ENCODE data around the gene RAB22A.
A peak's percentile ranks its signal among the peaks of the same experiment; 100 is the strongest.

The RAB22A gene

DNA sequence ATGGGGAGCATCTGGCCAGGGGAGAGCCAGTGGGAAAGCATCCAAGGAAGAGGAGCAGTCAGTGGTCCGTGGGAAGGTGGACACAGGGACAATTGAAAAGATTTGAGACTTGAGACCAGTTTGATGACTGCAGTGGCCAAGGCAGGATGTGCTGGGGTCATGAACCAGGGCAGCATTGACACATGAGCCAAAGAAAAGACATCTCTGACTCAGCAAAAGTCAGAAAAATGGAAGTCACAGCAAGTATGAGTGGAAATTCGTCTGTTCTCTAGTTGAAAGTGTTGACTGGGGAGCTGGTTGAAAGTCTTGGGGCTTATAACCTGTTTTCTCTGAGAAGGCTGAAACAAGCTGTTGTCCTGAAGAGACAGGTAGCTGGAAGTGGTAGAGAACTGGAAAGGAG is 31.3 kb downstream of the RAB22A start:
- no peak overlapping the region for H3K4me3 ChIP-seq (ENCODE audit: low read depth, low read length)
- TF ChIP-seq, protein P1, sequence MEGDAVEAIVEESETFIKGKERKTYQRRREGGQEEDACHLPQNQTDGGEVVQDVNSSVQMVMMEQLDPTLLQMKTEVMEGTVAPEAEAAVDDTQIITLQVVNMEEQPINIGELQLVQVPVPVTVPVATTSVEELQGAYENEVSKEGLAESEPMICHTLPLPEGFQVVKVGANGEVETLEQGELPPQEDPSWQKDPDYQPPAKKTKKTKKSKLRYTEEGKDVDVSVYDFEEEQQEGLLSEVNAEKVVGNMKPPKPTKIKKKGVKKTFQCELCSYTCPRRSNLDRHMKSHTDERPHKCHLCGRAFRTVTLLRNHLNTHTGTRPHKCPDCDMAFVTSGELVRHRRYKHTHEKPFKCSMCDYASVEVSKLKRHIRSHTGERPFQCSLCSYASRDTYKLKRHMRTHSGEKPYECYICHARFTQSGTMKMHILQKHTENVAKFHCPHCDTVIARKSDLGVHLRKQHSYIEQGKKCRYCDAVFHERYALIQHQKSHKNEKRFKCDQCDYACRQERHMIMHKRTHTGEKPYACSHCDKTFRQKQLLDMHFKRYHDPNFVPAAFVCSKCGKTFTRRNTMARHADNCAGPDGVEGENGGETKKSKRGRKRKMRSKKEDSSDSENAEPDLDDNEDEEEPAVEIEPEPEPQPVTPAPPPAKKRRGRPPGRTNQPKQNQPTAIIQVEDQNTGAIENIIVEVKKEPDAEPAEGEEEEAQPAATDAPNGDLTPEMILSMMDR (IDR thresholded peaks at IDR 0.05; ENCODE audit: insufficient read depth, low read length, missing control alignments): no peak
- CTCF ChIA-PET: interaction anchor here (1.0 to 1.3 kb wide), 2 partner anchors 9 to 10 kb away, joined by 3 read pairs; no protein-coding TSS in a partner anchor
- POLR2A ChIA-PET: no interaction called here
- DNase-seq (ENCODE audit: low read depth, low spot score): no peak

DNA sequence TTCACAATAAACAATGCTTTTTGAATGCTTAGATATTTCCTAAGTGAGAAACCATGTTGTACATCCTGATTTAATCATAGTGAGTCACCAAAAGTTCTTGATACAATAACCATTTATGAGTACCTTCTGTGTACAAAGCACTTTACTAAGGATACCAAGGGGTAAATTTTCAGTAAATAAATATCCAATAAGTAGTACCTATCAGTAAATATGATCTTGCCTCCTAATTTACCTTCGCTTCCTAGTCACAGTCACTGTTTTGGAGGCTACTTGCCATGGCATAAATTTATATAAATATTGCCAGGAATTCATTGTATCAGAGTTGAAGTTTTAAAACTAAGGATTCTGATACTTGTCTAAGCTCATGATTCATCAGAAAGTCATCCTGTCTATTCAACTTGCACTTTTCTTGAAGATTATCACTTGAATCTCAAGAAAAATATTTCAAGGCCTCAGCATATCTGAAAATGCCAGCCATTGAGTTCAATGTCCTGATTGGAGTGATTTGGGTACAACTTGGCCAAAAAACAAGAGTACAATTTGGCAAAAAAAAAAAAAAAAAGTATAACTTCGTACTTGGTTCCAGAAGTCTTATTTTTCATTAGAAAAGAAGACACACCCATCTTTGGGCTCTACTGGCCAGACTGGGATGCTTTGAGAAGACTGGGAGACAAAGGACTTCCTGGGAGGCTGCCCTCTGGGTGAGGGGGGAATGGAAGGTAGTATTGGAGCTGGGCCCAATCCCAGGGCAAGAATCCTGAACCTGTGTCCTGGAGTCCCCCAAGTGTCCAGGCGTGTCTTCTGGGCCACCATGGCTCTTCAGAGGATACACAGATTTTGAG is 32.8 kb downstream of the RAB22A start:
- TF ChIP-seq, protein P1 (IDR thresholded peaks at IDR 0.05; ENCODE audit: insufficient read depth, low read length, missing control alignments): no peak
- ChIA-PET POLR2A (no interaction called here), CTCF (interaction anchor here (1.3 kb wide), 2 partner anchors 12 to 97 kb away, joined by 3 to 6 read pairs; no protein-coding TSS in a partner anchor)
- no peak overlapping the region for H3K4me3 ChIP-seq (ENCODE audit: low read depth, low read length)
- DNase-seq (ENCODE audit: low read depth, low spot score): peak; percentile 26

DNA sequence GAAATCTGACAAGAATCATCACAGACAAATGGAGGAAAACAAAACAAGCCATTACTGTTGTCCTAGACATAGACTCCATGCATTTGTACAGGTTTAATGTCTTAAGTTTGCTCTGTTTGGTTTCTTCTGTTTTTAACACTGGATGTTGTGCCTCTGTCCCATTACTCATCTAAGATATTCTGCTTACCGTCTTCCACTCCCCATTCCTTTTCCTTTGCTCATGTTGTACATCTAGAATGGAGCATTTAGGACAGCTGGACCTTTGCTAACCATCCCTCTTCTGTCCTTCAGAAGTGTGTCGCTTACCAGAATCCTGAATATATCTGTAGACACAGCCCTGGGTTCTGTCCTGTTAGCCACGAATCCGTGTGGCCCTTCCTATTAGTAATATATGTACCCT is 35.2 kb downstream of the RAB22A start:
- TF ChIP-seq, protein P1 (IDR thresholded peaks at IDR 0.05; ENCODE audit: insufficient read depth, low read length, missing control alignments): no peak
- ChIA-PET CTCF (interaction anchor here (0.9 kb wide), 1 partner anchor 14 kb away, joined by 4 read pairs; no protein-coding TSS in a partner anchor), POLR2A (no interaction called here)
- DNase-seq (ENCODE audit: low read depth, low spot score): peak; percentile 12
- no peak overlapping the region for H3K4me3 ChIP-seq (ENCODE audit: low read depth, low read length)

DNA sequence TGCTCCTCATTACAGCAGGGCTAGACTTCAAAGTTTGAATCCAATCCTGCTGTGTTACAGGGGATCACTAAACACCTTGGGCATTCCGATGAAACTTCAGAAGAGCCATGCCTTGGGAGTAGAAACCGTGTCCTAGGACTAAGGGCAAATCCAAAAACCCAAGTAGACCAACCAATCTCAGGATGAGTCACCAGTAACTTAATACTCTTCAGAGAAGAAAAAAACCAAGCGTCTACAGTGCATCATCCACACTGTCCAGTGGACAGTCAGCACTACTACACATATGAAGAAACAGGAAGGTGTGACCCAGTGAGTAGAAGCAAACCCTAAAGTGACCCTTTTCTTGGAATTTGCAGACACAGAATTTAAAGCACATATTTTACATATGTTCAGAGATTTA is 40.1 kb downstream of the RAB22A start:
- CTCF ChIA-PET: interaction anchor here (0.7 to 1.4 kb wide), 3 partner anchors 8 to 301 kb away, joined by 3 read pairs; no protein-coding TSS in a partner anchor
- POLR2A ChIA-PET: no interaction called here
- peak; percentile 21 for DNase-seq (ENCODE audit: low read depth, low spot score)
- TF ChIP-seq, protein P1 (IDR thresholded peaks at IDR 0.05; ENCODE audit: insufficient read depth, low read length, missing control alignments): no peak
- H3K4me3 ChIP-seq (ENCODE audit: low read depth, low read length): no peak overlapping the region

DNA sequence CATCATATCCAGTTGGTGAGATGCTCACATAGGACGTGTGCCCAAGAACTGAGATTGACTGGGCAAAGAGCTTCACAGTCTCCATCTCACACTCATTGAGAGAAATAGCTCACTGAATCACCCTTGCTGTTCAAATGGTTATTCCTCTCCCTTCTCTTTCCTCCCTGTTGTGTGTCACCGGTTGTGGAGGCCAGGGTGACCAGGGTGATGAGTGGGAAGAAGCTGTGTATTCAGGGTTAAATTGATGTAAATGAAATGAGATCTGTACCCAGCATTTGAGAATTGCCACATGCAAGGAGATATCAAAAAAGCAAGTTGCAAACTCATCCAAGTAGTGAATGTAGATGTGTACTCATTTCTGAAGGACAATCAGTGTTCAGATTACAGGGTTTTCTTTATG is 43.0 kb downstream of the RAB22A start:
- TF ChIP-seq, protein P1 (IDR thresholded peaks at IDR 0.05; ENCODE audit: insufficient read depth, low read length, missing control alignments): no peak
- no peak for DNase-seq (ENCODE audit: low read depth, low spot score)
- CTCF ChIA-PET: interaction anchor here (1.0 kb wide), 1 partner anchor 116 kb away, joined by 5 read pairs; no protein-coding TSS in a partner anchor
- H3K4me3 ChIP-seq (ENCODE audit: low read depth, low read length): no peak overlapping the region
- POLR2A ChIA-PET: no interaction called here

DNA sequence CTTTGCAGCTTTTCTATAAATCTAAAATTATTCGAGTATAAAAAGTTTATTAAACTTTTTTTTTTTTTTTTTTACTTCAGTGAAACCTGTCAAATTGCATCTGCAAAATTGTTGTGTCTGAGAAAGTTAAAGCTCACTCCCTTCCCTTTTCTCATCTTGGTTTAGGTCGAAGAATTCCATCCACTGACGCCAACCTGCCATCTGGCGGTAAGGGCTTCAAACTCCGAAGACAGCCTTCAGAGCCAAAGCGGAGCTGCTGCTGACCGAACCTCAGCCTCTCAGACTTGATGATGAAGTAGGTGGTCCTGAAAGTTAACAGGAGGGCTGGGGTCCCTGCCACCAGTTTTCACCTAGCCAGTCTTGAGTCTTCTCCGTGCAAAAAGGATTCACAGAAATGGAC is 49.9 kb downstream of the RAB22A start:
- DNase-seq (ENCODE audit: low read depth, low spot score): no peak
- ChIA-PET CTCF (no interaction called here), POLR2A (no interaction called here)
- TF ChIP-seq, protein P1 (IDR thresholded peaks at IDR 0.05; ENCODE audit: insufficient read depth, low read length, missing control alignments): no peak
- no peak overlapping the region for H3K4me3 ChIP-seq (ENCODE audit: low read depth, low read length)
